ENCODE measurements around the gene SH2D4B.

The SH2D4B gene

DNA sequence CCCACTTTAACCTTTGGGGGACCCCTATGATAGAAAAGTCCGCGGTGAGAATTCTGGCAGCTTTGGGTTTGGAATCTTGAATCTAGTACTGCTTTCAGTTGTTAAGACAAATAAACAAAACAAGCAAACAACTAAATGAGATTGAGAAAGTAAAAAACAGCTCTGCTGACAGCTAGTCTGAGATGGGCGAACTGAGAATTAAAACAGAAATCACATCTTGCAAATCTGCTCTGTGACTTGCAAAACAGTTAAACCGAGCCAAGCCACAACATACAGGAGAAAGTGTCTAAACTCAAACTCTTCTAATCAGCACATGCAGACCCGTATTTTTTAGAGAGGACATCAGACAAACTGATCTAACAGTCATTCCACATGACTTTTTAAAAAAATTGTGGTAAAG is 110.4 kb downstream of the SH2D4B start:
- no peak for DNase-seq

DNA sequence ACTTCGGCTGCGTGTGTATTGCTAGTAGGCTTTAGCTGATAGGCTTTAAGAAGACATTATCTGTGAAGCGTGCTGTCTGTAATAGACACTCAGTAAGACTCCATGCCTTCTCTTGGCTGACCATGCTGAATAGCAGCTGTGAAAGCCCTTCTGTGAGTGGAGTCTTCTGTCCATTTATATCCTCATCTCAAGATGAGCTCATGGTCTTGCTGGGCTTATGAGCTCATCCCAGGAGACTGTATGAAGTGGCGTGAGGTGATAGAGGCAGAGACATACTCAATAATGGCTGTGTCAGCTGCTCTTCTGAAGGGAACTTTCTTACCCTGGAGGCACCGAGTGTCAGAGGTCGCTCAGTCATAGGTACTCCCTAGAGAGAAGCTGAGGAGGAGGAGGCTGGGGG is 111.5 kb downstream of the SH2D4B start:
- DNase-seq: no peak

DNA sequence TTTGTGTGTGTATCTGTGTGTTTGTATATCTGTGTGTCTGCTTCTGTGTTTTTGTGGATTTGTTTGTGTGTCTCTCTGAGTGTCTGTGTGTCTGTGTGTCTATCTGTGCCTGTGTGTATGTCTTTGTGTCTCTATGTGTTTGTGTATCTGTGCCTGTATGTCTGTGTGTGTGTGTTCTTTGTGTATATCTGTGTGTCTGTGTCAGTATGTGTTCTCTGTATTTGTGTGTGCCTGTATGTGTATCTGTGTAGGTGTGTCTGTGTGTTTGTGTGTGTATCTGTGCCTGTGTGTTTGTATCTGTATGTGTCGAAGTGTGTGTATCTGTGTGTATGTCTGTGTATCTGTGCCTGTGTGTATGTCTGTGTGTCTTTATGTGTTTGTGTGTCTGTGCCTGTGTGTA is 118.2 kb downstream of the SH2D4B start:
- no peak for DNase-seq

DNA sequence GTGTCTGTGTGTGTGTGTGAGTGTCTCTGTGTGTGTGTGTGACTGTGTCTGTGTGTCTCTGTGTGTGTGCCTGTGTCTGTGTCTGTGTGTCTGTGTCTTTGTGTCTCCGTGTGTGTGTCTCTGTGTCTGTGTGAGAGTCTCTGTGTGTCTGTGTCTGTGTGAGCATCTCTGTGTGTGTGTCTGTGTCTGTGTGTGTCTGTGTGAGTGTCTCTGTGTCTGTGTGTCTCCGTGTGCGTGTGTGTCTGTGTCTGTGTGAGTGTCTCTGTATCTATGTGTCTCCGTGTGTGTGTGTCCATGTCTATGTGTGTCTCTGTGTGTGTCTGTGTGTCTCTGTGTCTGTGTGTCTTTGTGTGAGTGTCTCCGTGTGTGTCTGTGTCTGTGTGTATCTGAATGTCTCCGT is 120.4 kb downstream of the SH2D4B start:
- DNase-seq: no peak

DNA sequence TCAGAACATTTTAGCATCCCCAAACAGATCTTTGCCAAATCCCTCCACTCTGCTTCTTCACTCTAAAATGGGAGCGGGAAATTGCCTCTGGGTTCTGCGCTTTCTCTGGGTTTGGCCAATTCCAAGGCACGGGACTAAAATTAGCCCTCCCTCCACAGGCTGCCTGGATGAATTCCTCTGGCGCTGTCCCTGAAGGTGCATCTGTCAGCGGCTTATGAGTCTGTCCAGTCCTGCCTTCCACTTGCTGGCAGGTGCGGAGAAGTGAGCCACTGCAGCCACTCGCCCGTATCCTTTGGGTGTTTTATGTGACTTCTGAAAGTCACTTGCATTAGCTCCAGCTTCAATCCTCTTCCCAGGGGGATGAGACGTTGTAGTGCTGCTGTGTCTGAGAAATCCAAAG is 121.6 kb downstream of the SH2D4B start:
- no peak for DNase-seq

DNA sequence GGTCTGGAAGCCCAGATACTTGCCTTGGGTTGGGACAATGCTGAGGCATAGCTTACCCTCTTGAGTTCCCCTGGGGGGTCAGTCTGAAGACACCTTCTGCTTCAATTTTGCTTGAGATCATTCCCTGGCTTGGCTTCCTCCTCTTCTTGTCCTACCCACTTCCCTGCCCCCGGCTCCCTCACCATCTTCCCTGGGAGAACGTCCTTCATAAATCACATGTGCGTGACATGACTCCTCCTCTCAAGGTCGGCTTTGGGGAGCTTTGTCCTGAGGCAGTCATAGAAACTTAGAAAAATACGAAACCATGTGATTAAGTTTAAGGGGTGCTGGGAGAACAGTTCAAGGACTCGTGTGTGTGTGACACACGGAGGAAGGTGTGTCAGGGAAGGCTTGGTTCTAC is 122.6 kb downstream of the SH2D4B start:
- no peak for DNase-seq

DNA sequence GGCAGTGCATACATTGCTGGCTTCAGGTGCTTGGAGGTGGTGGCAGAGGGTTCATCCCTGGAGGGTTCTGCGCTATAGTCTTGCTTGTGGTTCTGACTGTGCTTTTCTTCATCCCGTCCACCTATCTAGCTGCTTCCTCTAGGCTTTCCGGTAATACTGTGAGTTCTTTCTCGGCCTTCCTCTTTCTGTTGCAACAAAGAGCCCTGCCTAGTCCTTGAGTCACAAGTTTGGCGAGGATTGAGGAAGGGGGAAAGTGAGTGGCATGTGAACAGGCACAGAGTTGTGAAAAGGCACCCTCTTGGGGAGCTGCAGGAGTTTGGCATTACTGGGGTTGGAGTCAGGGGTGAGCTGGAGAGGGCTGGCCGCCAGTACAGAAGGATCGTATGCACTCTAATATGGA is 123.0 kb downstream of the SH2D4B start:
- DNase-seq: no peak

DNA sequence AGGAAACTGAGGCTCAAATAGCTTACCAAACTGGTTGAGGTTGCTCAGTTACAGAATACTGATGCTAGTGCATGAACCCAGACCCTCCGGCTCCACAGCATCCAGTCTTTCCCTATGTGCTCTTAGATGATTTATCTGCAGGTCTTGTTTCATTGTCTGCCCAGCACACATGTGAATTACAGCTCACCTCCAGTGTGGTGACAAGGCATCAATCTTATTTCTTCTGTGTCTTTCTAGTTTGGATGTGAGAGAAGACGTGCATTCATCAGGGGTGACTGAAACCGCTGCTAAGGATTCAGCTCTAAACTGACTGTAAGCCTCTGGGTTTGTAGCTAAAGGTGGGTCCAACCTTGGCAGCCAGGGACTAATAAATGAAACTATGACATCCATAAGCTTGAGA is 123.8 kb downstream of the SH2D4B start:
- no peak for DNase-seq

DNA sequence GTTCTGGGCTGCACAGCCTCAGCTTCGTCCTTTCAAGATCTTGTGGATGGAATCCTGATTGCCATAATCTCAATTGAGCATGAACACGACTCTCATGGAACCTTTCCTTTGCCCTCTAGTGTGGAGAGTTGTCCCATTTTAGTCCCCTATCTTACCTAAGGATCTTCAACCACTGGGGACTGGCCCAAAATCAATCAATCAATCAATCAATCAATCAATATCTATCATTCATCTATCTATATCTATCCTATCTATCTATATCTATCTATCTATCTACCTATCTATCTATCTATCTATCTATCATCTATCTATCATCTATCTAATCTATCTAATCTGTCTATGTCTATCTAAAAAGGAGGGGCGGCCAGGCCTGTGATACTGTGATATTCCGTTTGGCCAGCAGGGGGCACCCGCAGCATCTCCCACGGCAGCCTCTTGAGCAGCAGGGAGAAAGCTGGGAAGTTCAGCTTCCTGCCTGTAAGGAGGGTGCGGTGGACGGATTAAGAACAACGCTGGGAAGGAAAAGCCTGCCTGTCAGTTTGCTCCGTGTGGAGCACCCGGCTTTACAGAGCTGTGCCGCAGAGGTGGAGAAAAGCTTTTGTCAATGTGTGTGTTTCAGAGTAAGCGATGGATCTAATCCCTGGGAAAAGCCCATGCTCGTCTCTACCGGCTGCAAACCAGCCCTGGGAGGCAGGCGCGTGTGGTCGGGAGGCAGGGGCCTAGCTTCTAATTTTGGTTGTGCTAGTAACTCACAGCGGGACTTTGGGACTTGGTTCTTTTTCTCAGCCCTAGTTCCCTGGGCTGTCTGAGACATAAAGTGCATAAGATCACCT is 124.9 kb downstream of the SH2D4B start:
- DNase-seq: peak; percentile 37

DNA sequence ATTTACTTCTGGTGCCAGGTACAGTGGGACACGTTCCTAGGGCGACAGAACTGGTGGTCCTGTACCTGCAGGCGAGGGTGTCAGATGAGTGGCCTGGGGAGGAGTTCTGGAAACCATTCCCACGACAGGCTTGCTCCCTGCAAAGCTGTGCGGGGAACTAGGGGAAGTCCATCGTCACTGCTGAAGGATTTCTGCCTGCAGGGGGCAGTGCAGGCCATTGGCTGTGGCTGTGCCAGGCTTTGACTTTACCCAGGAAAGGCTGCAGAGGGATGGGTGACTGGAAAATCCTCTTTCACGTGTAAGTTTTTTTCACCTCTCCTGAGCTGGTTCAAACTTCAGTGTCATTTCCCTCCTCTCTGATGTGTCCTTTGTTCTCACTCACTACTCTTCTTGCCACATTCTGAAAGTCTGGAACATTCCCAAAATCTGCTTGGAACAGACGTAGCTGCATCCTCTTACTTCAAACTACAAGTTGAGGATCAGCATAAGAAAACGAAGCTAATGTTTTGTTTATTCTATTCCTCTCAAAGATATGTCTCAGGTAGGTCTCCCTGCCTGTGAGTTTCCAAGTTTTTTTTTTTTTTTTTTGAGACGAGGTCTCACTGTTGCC is 126.5 kb downstream of the SH2D4B start:
- DNase-seq: peak; percentile 46

DNA sequence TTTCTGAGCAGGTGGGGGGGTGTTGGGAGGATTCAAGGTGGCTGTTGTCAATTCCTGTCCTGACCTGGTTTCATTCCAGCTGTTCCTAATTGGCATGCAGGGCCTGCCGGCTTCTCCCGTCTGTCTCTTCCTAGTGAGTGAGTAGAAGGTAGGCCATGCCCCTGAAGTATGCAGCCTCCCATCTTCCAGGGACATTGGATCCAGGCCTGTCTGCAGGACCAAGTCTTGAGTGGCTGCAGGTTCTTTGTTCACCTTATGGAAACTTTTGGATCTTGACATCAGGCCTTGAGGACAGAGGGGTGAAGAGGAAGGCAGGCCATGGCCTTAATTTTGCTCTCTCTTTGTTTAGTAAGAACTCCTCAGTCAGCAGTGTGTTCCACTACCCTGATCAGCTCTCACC is 131.8 kb downstream of the SH2D4B start:
- no peak for DNase-seq

DNA sequence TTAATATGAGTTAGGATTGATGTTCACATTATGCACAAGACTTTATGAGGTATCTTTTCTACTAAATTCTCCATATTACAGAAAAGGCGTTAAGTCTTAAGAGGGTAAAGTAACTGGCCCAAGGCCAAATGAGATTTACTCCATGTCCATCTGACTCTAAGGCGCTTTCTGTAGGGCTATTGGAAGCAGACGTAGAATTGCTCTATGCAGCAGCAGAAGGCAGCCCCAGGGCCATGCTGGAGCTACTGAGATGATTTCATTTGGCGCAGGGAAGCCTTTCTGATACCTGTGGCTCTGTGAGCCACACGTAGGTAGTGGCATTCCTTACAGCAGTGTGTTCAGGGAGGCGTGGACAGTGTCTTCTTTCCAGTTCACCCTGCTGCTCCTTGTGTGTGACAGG is 133.1 kb downstream of the SH2D4B start:
- DNase-seq: no peak

DNA sequence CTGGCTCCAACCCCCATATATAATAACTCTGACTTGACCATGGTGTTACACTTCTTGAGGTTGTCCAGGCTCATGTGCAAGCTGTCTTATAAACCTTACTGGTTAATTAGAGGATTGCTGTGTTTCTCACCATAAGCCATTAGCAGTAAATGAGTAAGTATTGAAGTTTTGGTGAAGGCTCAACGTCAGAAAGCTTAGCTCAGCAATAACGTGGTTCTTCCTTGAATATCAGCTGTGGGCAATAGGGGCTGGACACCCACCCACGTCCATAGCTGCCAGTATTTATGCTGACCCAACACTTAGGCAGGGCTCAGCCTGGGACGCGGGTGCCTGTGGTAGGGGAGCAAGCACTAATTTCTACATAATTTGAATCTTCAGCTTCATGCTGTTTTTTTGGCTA is 134.1 kb downstream of the SH2D4B start:
- no peak for DNase-seq

DNA sequence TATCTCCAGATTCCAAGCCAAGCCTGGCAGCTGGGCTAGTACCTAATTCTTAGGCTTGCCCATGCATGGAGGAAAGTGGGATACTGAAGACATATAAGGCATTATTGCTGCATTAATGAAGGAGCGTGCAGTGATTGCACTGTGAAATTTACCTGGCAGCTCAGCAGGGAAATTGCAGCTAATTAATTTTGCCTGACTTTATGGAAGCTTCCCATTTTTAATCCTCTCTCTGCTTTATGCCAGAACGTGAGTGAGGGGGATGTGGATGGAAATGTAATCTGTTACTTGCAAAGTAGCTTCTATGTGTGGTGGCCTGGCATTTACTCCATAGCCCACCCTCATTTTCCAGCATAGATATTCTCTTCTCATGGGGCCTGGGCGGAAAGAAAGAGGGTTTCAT is 134.9 kb downstream of the SH2D4B start:
- no peak for DNase-seq

DNA sequence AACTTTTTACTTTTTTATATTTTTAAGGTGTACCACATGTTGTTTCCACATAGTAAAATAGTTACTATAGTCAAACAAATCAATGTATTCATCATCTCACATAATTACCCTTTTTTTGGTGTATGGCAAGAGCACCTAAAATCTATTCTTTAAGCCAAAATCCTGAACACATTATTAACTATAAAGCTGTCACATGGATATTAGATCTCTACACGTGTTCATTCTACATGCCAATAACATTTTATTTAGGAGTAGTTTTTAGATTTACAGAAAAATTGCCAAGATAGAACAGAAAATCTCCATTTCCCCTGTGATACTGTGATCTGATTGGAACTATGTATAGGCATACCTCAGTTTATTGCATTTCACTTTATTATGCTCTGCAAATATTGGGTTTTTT is 137.1 kb downstream of the SH2D4B start:
- DNase-seq: no peak

DNA sequence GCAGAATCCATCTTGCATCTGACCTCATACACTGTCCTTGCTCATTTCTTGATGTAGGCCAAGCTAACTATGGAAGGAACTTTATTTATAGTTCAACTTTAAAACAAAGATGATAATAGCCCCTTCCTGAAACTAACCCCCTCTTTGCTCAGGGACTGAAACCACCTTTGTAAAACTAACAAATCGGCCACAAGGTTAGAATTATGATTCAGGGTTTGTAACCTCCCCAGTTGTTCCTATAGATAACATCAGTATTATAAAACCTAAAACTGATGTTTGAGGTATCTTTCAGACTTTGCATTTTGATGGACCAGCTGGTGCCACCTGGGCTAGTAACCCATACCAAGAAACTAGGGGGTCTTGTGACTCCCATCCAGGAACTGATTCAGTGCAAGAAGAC is 143.4 kb downstream of the SH2D4B start:
- no peak for DNase-seq

DNA sequence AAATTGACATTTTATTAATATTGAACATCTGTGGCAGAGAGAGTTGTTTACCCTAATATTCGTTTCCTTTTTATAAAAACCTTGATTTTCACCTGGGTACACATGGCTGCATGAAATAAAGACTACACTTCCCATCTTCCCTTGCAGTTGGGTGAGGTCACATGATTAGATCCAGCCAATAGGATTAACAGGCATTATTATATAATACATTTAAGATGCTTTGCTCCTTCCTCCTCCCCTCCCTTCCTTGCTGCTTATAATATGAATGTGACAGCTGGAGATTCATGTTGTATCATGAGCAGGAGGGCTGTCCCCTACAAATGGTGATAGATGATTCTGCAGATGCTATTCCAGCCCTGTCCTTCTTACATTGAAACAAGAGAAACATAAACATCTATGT is 146.6 kb downstream of the SH2D4B start:
- no peak for DNase-seq

DNA sequence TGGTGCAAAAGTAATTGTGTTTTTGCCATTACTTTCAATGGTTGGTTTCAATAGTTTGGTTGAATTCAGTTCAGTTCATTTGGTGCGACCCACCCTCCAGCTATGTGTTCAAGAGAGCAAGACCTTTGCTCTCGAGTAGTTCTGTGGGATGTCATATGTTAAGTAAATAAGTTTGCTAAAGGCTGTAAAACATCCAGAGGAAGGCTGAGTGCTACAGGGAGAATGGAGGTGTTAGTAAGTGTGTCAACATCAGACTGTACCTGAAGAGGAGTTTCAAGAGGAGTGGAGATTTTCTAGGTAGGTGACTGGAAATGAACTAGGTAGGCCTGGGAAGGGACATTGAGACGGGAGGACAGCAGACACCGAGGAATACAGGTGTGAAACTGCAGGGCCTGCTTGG is 147.7 kb downstream of the SH2D4B start:
- DNase-seq: no peak

DNA sequence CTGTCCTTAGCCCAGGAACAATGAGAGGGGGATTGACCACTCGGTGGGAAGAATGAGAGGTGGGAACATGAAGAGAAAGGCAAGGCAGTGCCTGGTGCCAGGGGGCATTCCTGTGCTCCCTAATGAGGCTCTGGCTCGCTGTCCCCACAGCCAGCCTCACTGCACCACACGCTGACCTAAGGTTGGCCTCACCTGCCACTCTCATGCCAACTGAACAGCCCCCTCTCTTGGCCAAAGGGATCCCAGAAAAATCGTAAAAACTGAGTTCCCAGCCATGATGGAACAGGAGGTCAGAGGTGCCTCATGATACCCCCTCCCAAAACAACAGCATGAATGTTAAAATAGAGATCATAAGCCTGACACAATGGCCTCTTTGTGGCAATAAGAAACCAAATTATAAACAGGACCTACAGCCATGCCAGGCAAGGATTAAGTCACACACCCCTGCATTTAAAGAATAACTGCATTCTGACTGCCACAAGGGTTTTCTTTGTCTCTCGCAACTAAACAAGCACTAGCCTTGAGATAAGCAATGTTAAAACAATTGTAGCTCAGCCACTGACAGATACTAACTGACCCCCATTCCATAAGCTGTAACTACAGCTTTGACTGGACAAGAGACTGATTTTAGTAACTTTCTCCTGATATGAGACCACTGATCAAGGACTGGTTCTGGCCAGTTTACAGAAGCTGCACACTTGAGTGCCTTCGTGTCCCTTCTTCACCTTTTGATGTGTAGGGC is 149.2 kb downstream of the SH2D4B start:
- DNase-seq: no peak

DNA sequence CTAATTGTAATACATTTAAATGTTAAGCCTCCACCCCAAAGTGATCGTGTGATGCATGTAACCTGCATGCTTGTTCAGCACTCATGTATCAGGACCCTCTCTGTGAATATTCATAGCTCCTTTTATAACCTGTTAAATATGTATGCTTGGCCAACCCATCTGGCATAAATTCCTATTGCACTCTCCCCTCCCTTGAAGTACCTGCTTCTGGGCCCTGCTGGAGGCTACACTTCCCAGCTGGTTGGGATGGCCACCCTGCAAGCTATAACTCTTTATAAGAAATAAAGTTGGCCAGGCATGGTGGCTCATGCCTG is 149.7 kb downstream of the SH2D4B start:
- no peak for DNase-seq

DNA sequence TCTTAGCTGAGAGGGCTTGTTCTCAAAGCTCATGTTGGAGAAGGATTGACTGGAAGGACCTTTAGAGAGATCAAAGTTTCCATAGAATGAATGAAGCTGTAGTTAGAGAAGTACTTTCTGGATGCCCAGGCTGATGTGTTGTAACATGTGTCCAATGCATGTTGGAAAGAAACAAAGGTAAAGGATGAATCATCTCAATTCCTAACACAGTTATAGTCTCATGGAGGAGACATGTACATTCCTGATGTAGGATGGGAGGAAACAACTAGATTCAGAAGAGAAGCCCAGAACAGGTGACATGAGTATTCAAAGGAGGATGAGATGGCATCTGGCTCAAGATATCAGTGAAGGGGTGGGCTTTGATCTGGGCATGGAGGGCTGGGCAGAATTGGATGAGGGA is 152.7 kb downstream of the SH2D4B start:
- DNase-seq: no peak

DNA sequence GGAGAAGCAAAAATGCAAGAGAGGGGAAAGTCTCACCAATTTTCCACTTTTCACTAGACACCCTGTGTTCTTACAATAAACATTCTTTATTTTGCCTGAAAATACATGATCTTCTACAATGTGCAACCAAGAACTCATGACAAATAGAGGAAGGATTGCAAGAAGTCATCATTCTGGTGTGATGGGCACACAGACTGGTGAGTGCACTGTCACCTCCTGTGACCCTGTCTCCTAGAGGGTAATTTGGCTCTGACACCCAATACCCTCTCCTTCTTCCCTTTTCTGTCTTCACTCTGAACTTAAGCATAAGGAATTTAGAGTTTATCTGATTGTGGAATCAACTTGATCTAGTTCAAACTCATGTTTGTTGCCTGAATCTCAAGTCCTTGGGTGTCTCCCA is 153.7 kb downstream of the SH2D4B start:
- no peak for DNase-seq

DNA sequence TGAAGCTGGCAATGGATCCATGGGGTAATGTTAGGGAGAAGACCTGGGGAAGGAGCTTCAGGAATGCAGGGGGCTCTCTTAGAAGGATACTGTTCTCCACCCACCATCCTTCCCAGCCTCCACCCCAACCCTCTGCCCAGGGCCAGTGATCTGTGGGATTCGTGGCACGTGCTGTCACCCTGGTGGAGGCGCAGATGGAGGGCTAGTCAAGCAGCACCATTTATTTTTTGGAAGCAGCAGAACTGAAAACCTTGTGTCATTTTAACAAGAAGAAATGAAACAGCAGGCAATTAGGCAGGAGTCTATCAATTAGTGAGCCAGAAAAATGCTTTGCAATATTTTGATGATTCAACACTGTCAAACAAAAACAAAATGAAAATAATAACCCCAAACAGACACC is 155.9 kb downstream of the SH2D4B start:
- DNase-seq: no peak

DNA sequence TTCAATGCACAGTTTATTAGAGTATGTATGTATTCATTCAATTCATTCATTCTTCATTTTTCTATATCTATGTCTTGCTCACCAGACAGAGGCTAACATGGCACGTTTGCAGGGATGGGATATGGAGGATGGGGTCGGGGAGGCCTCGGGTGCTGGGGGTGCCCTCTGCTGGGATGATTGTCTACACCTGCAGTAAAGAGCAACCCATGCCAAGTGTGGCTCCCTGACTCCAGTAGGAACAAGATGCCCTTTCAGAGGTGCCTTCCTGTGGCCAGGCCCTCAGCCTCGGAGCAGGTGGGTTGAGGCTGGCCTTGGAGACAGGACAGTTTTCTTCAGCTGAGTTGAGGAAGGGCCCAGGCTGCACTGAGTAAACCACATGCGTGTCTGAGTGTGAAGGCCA is 157.2 kb downstream of the SH2D4B start:
- DNase-seq: no peak
